GF-D8 (cell line): ENCODE data around the gene DHX30.
"Not testable (repeated sequence)": the region's sequence is repeated elsewhere in the genome, so short reads cannot be mapped to it uniquely, and the experiment has no call there.

Experiments
- DNase-seq: peaks from one replicate; lab custom pipeline; 2025; lab: John Stamatoyannopoulos, UW

The DHX30 gene

DNA sequence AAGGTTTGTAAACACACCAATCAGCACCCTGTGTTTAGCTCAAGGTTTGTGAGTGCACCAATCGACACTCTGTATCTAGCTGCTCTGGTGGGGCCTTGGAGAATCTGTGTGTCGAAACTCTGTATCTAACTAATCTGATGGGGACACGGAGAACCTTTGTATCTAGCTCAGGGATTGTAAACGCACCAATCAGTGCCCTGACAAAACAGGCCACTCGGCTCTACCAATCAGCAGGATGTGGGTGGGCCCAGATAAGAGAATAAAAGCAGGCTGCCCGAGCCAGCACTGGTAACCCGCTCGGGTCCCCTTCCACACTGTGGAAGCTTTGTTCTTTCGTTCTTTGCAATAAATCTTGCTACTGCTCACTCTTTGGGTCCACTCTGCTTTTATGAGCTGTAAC is 85.1 kb downstream of the DHX30 start:
- not testable (repeated sequence) for DNase-seq

DNA sequence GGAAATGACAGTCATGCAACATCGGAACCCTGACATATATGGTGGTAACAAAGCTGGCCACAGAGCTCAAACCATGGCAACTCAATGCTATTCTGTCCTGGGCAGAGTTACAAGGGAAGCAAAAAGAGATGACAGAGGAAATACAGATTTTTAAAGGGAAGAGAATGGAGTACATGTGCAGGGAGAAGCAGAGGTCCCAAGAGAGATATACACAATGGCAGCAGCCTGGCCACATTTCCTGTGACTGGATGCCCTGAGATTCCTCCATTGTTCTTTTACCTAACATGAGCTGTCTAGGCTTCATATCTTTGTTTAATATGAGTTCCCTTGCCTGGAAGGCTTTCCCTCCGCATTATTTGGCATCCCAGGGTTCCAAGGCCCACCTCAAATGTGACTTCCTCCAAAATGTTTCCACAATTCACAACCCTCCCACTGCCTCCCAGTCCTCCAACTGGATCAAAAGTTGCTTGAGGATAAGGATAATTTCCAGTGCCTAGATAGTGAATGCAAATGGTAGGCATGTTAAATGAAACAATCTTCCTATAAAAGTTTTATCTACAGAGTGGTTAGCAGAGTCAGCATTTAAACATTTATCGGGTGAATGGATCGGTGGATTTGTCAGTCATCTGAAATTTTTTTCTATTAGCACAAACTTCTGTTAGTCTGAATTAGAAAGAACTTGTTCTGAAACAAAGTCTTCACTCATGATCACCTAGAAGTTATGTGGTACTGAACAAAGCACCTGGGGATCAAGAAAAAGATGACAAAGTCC is 86.2 kb downstream of the DHX30 start:
- no peak for DNase-seq

DNA sequence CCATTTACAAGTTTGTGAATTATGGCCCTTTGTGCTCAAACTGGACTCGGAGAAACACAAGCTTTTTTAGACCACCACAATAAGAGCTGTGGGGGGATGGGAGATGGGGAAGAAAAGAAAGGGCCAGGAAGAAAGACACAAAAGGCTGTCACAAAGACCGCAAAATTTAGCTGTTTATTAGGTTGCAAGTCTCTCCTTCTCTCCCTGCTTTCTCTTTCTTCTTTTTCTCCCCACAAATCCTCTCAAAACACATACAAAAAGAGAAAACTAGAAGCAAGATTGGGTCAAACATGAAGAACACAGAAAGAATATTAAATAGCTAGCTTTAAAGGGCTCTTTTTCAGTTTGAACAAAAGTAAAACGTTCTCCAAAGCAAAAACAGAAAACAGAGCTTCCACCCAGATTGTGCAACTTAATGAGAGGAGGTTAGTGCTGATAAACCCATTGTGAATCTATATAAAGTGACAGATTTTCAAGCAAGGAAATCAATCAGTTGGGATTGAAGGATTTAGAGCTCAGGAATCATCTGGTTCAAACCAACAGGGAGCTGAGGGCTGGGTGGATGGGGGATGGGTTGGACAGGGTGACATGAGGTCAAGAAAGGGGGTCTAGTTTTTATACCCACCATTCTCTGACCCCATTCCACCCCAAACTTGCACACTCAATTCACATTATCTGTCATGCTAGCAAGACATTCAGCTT is 87.3 kb downstream of the DHX30 start:
- DNase-seq, result no peak

DNA sequence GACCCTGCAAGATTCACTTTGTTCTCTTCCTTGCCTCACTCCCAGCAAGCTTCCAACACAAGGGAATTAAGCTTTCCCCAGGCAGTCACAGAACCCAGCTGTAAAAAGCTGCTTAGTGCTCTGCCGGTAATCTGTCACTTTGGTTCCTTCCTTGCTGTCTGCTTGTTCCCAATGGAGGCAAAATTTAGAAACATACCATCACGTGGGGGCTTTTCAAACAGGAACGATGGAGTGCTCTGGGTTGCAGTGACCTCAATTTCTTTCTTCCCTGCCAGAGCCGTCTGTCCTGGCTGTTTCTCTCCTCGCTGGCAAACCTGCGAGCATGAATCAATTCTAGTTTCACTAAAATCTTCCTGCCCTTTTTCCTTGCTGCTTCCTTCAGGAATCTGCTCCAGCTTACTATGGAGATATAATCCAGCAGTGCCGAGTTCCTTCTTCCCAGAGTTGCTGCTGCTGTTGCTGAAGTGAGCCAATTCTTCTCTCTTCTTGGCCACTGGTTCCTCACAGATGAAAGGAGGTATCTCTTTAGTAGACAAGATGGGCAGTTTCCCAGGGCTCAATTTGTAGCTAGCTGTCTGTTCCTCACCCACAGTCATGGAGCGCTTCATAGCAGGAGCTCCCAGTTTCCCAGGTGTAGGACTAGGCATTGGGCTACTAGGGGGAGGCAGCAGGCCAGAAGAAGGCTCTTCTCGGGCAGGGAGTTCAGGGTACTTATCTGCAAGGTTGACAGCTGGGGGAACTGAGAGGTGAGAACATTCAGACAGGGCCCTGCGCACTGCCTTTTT is 88.1 kb downstream of the DHX30 start:
- DNase-seq, result no peak

DNA sequence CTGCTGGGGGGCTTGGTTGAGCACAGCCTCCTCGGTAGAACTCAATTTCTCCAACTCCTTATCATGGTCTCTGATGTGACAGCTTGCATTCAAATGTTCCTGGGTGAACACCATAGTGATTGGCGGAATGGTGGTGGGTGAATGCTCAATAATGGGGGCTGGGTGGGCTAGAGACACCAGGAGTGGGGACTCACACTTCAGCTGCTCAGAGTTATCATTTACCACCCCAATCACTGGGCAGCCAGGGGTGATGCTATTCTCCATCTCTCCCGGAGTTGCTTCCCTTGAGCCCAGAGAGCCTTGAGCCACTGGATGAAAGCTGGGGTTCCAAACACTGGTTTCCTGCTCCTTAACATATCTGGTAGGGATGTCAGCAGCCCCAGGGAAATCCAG is 88.7 kb downstream of the DHX30 start:
- DNase-seq, result no peak

DNA sequence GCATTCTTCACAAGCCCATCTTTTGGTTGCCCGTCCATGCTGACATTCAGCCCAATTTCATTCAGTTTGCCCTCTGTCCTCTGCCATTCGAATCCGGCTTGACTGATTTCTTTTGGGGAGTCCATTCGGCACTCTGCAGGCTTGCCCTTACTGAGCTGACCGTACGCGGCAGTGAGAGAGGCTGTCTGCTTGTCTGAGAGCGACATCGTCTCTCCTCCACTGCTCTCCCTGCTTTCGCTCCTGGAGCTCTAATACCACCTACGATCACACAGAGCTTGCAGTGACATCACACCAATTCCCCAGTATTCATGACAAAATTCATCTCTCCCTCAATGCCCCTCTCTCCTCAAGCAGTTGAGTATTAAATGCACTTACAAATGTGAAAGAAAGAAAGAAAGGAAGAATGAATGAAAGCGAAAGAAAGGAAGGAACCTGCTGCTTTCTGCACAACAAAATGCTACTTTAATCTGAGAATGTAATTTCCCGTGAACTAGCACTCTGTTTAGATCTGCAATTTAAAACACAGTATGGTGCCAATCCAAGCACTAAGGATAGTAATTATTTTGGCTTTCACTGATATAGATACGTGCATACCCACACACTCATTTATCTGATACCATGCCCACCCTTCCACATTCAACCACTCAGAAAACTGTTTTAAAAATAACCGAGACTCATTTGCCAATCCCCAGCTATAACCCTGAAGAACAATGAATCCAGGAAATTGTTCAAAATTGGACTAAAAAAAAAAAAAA is 89.5 kb downstream of the DHX30 start:
- no peak for DNase-seq

DNA sequence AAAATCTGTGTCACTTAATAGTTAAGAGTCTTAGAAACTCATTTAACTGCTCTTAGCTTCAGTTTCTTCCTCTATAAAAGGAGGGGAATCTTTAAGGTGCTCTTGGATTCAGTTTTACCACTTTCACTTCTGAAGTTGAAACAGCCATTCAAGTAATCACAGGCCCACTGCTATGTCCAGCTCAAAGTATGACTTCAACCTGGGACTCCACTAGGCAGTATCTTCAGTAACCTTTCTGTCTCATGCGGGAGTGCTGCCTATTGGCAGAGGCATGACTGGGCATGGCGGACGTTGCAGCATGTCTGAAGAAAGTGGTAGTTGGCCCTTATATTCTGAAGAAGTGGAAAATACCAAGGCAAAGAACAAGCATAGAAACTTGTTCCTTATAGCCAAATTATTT is 92.3 kb downstream of the DHX30 start:
- DNase-seq, result no peak

DNA sequence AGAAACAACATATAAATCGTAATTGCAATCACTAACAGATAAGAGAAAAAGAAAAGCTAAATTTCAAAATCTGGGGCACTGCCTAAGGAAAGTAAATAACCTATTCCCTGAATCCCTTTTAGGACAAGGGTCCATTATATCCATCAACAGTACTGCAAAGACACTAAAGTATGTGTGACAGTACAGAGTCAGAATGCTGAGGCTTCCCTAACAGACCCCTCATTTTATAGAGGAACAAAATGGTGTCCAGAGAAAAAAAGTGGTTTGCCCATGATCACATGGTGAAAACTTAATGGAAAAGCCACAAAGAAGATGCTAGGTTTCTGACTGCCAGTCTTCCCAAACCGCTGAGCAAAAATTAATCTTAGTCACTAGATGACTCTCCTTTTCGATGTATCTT is 93.8 kb downstream of the DHX30 start:
- no peak for DNase-seq

- DNase-seq, result no peak
These were observed 95.0 kb downstream of the DHX30 start for GRCh38 chr3:47897954-47898353.

- no peak for DNase-seq
These were observed 96.7 kb downstream of the DHX30 start for GRCh38 chr3:47899495-47900108.
